H1 (cell line): ENCODE measurements around the gene ACLY.

Source experiments
- CHD2 ChIP-seq: IDR thresholded peaks from 2 replicates; pipeline ENCODE4 v1.6.1; 2012; ENCODE audit warnings: low read length, improper control_type of control experiment
- CTCF ChIP-seq, 3 experiments: IDR thresholded peaks; 1 replicate in 2 of 3; 2 replicates in 1 of 3; pipeline versions ENCODE4 v1.5.1 to v1.6.1; 2011; ENCODE audit warnings: low read length in 3 of 3, mild to moderate bottlenecking in 3 of 3, inconsistent platforms in 2 of 3, low read depth in 1 of 3, moderate library complexity in 1 of 3; ENCODE audit not compliant: insufficient read depth in 1 of 3; ENCODE audit errors: control extremely low read depth in 1 of 3
- EP300 ChIP-seq, 2 experiments: IDR thresholded peaks; 1 replicate in 1 of 2; 2 replicates in 1 of 2; pipeline ENCODE4 v1.6.1; 2011 to 2012; ENCODE audit warnings: low read depth in 2 of 2, low read length in 2 of 2, mild to moderate bottlenecking in 2 of 2, borderline replicate concordance in 1 of 2, inconsistent platforms in 1 of 2, moderate library complexity in 1 of 2
- EZH2 ChIP-seq: fragments of 200-600 bp; sonication (generic); IDR thresholded peaks from 2 replicates; pipeline ENCODE4 v1.7.1; 2012; ENCODE audit warnings: low read depth, mild to moderate bottlenecking, moderate library complexity, low read length, inconsistent platforms; ENCODE audit not compliant: severe bottlenecking
- SP1 ChIP-seq: IDR thresholded peaks from 2 replicates; pipeline ENCODE4 v1.6.1; 2011; ENCODE audit warnings: low read depth, low read length

DNA sequence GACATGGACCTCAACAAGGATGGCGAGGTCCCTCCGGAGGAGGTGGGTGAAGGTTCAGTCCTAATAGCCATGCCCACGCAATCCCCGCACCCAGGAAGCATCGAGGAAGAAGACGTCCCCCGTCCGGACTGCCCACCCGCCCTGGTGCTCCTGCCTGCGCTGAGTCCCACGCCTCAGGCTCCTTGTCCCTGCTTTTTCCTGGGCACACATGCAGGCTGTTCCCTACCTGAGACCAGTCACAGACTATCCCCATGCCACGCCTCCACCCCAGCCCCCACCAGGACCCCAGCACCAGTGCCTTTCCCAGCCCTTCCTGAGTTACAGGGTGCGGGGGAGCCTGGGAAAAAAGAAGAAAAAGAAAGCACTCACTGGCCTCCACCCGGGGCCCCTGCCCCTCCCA, 97.0 kb downstream of the ACLY start:
- TF ChIP-seq CTCF (IDR thresholded peaks at IDR 0.05; ENCODE audit: control extremely low read depth in 1 of 3, insufficient read depth in 1 of 3, low read depth in 1 of 3, low read length in 3 of 3) (no peak), EP300 (IDR thresholded peaks at IDR 0.05; ENCODE audit: borderline replicate concordance in 1 of 2, low read depth in 2 of 2, low read length in 2 of 2) (no peak), EZH2 (no peak), SP1 (no peak), CHD2 (no peak)
